K562 (cell line): ENCODE data around the gene PIGM. TPM values are rescaled to one million over a fixed set of nuclear protein-coding genes. Genes with fewer than 3 reads are reported as not detected.

Source experiments
- ELF1 ChIP-seq: fragments of 200-800 bp; sonication (Bioruptor generic); IDR thresholded peaks from 2 replicates; pipeline ENCODE4 v1.6.1; 2016; ENCODE audit warnings: missing genetic modification characterization, missing compliant biosample characterization
- FOS ChIP-seq: IDR thresholded peaks from 3 replicates; pipeline ENCODE4 v1.6.1; 2011; ENCODE audit not compliant: insufficient read length; ENCODE audit errors: extremely low read depth
- HDAC2 ChIP-seq: fragments of 450-650 bp; IDR thresholded peaks from 2 replicates; pipeline ENCODE4 v1.6.1; 2016; ENCODE audit warnings: mild to moderate bottlenecking
- HDAC3 ChIP-seq: fragments of 450-650 bp; IDR thresholded peaks from 2 replicates; pipeline ENCODE4 v1.6.1; 2018; ENCODE audit warnings: borderline replicate concordance, mild to moderate bottlenecking, moderate library complexity; ENCODE audit not compliant: partially characterized antibody
- HEY1 ChIP-seq: fragments of 250-450 bp; sonication (Bioruptor Pico); IDR thresholded peaks from 2 replicates; pipeline ENCODE4 v1.5.0; 2020; ENCODE audit warnings: mild to moderate bottlenecking, moderate library complexity, borderline replicate concordance
- MAFK ChIP-seq: IDR thresholded peaks from 2 replicates; pipeline ENCODE4 v1.6.1; 2011; ENCODE audit warnings: low read length, improper control_type of control experiment
- NRF1 ChIP-seq, 2 experiments: fragments of 450-650 bp; IDR thresholded peaks in 1 of 2; conservative IDR thresholded peaks in 1 of 2; 2 replicates each; pipeline ENCODE4 v1.6.1; 2014; ENCODE audit warnings: mild to moderate bottlenecking in 2 of 2
- PCBP2 ChIP-seq: fragments of 200-400 bp; formaldehyde crosslinking; IDR thresholded peaks from 2 replicates; pipeline ENCODE4 v1.6.1; 2018; ENCODE audit warnings: low read length, low read depth, mild to moderate bottlenecking, moderate library complexity; ENCODE audit not compliant: poor library complexity, severe bottlenecking
- PTBP1 ChIP-seq: fragments of 200-400 bp; formaldehyde crosslinking; IDR thresholded peaks from 2 replicates; pipeline ENCODE4 v1.6.1; 2017; ENCODE audit warnings: low read depth, low read length
- STAG1 ChIP-seq: sonication (generic); formaldehyde crosslinking; IDR thresholded peaks from 2 replicates; pipeline ENCODE4 v1.5.0; 2020; ENCODE audit warnings: missing genetic modification reagents, borderline replicate concordance
- TGIF2 ChIP-seq: sonication (generic); formaldehyde crosslinking; IDR thresholded peaks from 2 replicates; pipeline ENCODE4 v1.8.1; 2022; ENCODE audit warnings: mild to moderate bottlenecking, missing genetic modification reagents, moderate library complexity
- TOE1 ChIP-seq, 2 experiments: fragments of 450-650 bp in 1 of 2; sonication (generic) in 1 of 2; formaldehyde crosslinking in 1 of 2; IDR thresholded peaks; 2 replicates each; pipeline versions ENCODE4 v1.7.1 to v1.8.0; 2016 to 2022; ENCODE audit warnings: borderline replicate concordance in 2 of 2, mild to moderate bottlenecking in 2 of 2, antibody characterized with exemption in 1 of 2, inconsistent platforms in 1 of 2, low read depth in 1 of 2, missing genetic modification reagents in 1 of 2, moderate library complexity in 1 of 2
- XRCC5 ChIP-seq: fragments of 200-400 bp; formaldehyde crosslinking; IDR thresholded peaks from 2 replicates; pipeline ENCODE4 v1.6.1; 2017; ENCODE audit warnings: low read depth, mild to moderate bottlenecking, low read length
- ZNF253 ChIP-seq: fragments of 250-450 bp; sonication (Bioruptor Pico); conservative IDR thresholded peaks from 2 replicates; pipeline ENCODE4 v1.6.1; 2021; ENCODE audit warnings: mild to moderate bottlenecking
- ZNF431 ChIP-seq: sonication (generic); formaldehyde crosslinking; IDR thresholded peaks from 2 replicates; pipeline ENCODE4 v1.8.0; 2022; ENCODE audit warnings: mild to moderate bottlenecking, missing genetic modification reagents
- ZSCAN29 ChIP-seq: fragments of 450-650 bp; IDR thresholded peaks from 2 replicates; pipeline ENCODE4 v1.6.1; 2017
- polyA plus RNA-seq, 8 experiments: library from polyadenylated mRNA; depleted of rRNA in 4 of 8; stranded (reverse) in 5 of 8; unstranded in 3 of 8; fragments of >200 nt; fragmentation: Nextera tagmentation in 2 of 8; fragmentation: Illumina TruSeq in 1 of 8; extraction: Ambion mirVana in 2 of 8; extraction: Trizol in 1 of 8; gene quantifications; 2 replicates each; pipeline versions ENCODE4 v1.2.1 to v1.2.3, GENCODE V29; 2011 to 2014; ENCODE audit warnings: inconsistent platforms in 1 of 8, missing spikeins in 1 of 8
- total RNA-seq, 7 experiments: library from RNA; depleted of rRNA in 6 of 7; stranded (reverse); fragments of >200 nt in 6 of 7; fragmentation: Illumina TruSeq in 2 of 7; extraction: Trizol in 2 of 7; gene quantifications; 2 replicates each; pipeline versions ENCODE4 v1.2.1 to v1.2.3, GENCODE V29; 2011 to 2021; ENCODE audit warnings: low replicate concordance in 1 of 7
- TF ChIP-seq, protein P1 (sequence below), 2 experiments: IDR thresholded peaks in 1 of 2; conservative IDR thresholded peaks in 1 of 2; 2 replicates each; pipeline ENCODE4 v1.6.1; 2016; ENCODE audit warnings: low read depth in 2 of 2, mild to moderate bottlenecking in 1 of 2, missing compliant biosample characterization in 1 of 2, missing genetic modification characterization in 1 of 2, moderate library complexity in 1 of 2
- TF ChIP-seq, protein P2 (sequence below): sonication (generic); formaldehyde crosslinking; IDR thresholded peaks from 2 replicates; pipeline ENCODE4 v1.4.0; 2020; ENCODE audit warnings: mild to moderate bottlenecking, missing genetic modification reagents
- TF ChIP-seq, protein P3 (sequence below): fragments of 200-800 bp; sonication (Bioruptor generic); IDR thresholded peaks from 2 replicates; pipeline ENCODE4 v1.6.1; 2017; ENCODE audit warnings: missing genetic modification characterization, missing compliant biosample characterization
- TF ChIP-seq, protein P4 (sequence below): sonication (generic); formaldehyde crosslinking; IDR thresholded peaks from 2 replicates; pipeline ENCODE4 v1.8.0; 2022; ENCODE audit warnings: missing genetic modification reagents, mild to moderate bottlenecking, borderline replicate concordance

Gene PIGM
- total and polyA plus RNA-seq, 9 of the 15 experiments (the other 6 are each of a cell fraction or from before 2014, with no cell fraction given), result 2.6 to 6.7 (median 4.3) TPM

DNA sequence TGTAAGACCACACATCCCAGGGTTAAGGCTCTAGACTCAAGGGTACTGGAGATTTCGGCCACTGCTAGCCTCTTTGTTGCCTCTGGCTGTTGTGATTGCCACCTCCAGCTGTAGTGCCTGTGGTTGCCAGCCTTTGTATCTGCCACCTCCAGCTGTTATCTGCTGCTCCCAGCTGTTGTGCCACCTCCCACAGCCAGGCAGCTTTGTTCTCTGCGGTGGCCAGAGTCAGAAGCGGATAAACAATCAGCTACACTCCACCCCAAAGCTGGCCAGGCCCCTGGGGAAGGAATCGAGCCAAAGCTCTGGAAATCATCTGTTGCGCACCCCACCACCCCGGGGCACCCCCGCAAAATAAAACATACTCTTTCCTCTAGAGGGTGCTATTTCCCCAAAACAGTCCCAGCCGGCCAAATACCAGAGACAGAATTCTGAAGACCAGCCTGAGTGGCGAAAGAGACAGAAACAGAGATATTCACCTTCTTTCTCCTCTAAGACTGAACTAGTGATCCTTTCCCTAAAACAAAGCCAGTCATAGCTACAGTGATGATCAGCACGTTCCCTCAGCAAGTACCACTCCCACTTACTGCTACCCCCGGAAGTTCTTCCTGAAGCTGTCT lies 14.8 kb upstream of the PIGM start (continued):
- TF ChIP-seq, protein P1, sequence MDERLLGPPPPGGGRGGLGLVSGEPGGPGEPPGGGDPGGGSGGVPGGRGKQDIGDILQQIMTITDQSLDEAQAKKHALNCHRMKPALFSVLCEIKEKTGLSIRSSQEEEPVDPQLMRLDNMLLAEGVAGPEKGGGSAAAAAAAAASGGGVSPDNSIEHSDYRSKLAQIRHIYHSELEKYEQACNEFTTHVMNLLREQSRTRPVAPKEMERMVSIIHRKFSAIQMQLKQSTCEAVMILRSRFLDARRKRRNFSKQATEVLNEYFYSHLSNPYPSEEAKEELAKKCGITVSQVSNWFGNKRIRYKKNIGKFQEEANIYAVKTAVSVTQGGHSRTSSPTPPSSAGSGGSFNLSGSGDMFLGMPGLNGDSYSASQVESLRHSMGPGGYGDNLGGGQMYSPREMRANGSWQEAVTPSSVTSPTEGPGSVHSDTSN (CRISPR knock-in tag; IDR thresholded peaks at IDR 0.05; ENCODE audit: low read depth), result no peak
- TF ChIP-seq, protein P1 (tag; conservative IDR thresholded peaks at IDR 0.05; ENCODE audit: low read depth), result peak; percentile 30; the same call in 1 of the 2 replicates
- TF ChIP-seq HDAC2, result peak; percentile 92
- no peak for TF ChIP-seq ZNF431 (CRISPR knock-in tag)
- no peak for TF ChIP-seq ZNF253
- TF ChIP-seq STAG1 (CRISPR knock-in tag), result no peak
- peak; percentile 82 to 84 for TF ChIP-seq NRF1 (conservative IDR thresholded peaks at IDR 0.05 in 1 of 2, IDR thresholded peaks at IDR 0.05 in 1 of 2)
- peak; percentile 90 for TF ChIP-seq HDAC3
- no peak for TF ChIP-seq ZSCAN29
- TF ChIP-seq MAFK, result 0 out of 2 replicates have a peak, but pooled peaks have one; percentile 3
- peak; percentile 55; the same call in 1 of the 2 replicates for TF ChIP-seq ELF1
- TF ChIP-seq, protein P2, sequence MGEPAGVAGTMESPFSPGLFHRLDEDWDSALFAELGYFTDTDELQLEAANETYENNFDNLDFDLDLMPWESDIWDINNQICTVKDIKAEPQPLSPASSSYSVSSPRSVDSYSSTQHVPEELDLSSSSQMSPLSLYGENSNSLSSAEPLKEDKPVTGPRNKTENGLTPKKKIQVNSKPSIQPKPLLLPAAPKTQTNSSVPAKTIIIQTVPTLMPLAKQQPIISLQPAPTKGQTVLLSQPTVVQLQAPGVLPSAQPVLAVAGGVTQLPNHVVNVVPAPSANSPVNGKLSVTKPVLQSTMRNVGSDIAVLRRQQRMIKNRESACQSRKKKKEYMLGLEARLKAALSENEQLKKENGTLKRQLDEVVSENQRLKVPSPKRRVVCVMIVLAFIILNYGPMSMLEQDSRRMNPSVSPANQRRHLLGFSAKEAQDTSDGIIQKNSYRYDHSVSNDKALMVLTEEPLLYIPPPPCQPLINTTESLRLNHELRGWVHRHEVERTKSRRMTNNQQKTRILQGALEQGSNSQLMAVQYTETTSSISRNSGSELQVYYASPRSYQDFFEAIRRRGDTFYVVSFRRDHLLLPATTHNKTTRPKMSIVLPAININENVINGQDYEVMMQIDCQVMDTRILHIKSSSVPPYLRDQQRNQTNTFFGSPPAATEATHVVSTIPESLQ (CRISPR knock-in tag), result 0 out of 2 replicates have a peak, but pooled peaks have one; percentile 49
- TF ChIP-seq HEY1 (CRISPR knock-in tag), result peak; percentile 65; the same call in 1 of the 2 replicates
- TF ChIP-seq TOE1 (IDR thresholded peaks at IDR 0.05; ENCODE audit: borderline replicate concordance), result peak; percentile 84
- no peak for TF ChIP-seq TOE1 (CRISPR knock-in tag; IDR thresholded peaks at IDR 0.05; ENCODE audit: borderline replicate concordance, low read depth)
- no peak for TF ChIP-seq PCBP2
- peak; percentile 87 for TF ChIP-seq XRCC5
- no peak for TF ChIP-seq FOS
- TF ChIP-seq, protein P3, sequence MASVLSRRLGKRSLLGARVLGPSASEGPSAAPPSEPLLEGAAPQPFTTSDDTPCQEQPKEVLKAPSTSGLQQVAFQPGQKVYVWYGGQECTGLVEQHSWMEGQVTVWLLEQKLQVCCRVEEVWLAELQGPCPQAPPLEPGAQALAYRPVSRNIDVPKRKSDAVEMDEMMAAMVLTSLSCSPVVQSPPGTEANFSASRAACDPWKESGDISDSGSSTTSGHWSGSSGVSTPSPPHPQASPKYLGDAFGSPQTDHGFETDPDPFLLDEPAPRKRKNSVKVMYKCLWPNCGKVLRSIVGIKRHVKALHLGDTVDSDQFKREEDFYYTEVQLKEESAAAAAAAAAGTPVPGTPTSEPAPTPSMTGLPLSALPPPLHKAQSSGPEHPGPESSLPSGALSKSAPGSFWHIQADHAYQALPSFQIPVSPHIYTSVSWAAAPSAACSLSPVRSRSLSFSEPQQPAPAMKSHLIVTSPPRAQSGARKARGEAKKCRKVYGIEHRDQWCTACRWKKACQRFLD (CRISPR knock-in tag), result peak; percentile 98
- 0 out of 2 replicates have a peak, but pooled peaks have one; percentile 71 for TF ChIP-seq PTBP1
- TF ChIP-seq, protein P4, sequence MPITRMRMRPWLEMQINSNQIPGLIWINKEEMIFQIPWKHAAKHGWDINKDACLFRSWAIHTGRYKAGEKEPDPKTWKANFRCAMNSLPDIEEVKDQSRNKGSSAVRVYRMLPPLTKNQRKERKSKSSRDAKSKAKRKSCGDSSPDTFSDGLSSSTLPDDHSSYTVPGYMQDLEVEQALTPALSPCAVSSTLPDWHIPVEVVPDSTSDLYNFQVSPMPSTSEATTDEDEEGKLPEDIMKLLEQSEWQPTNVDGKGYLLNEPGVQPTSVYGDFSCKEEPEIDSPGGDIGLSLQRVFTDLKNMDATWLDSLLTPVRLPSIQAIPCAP (CRISPR knock-in tag), result no peak
- no peak for TF ChIP-seq TGIF2 (CRISPR knock-in tag)
